NCI-H146 (cell line): ENCODE data around the gene TGM5.
"Not testable (repeated sequence)": the region's sequence is repeated elsewhere in the genome, so short reads cannot be mapped to it uniquely, and the experiment has no call there.

Experiments used
- DNase-seq: peaks from one replicate; lab custom pipeline; 2025; lab: John Stamatoyannopoulos, UW

The TGM5 gene

GRCh38 chr15:43246261-43246774 is 20.4 kb downstream of the TGM5 start:
- no peak for DNase-seq

- no peak for DNase-seq
Observed at GRCh38 chr15:43244092-43244491, 22.6 kb downstream of the TGM5 start.

GRCh38 chr15:43243020-43243645 is 23.6 kb downstream of the TGM5 start:
- DNase-seq = no peak

GRCh38 chr15:43242616-43243015 is 24.1 kb downstream of the TGM5 start:
- no peak for DNase-seq

GRCh38 chr15:43241100-43241499 is 25.6 kb downstream of the TGM5 start:
- no peak for DNase-seq

- DNase-seq = no peak
Observed at GRCh38 chr15:43239732-43240491, 26.8 kb downstream of the TGM5 start.

GRCh38 chr15:43238671-43239131 is 28.0 kb downstream of the TGM5 start:
- DNase-seq = no peak

GRCh38 chr15:43237842-43238470 is 28.8 kb downstream of the TGM5 start:
- DNase-seq = no peak

GRCh38 chr15:43235536-43235935 is 31.2 kb downstream of the TGM5 start:
- no peak for DNase-seq

GRCh38 chr15:43232289-43232874 is 34.3 kb downstream of the TGM5 start:
- DNase-seq = no peak

- DNase-seq = no peak
Observed at GRCh38 chr15:43230640-43231115, 36.0 kb downstream of the TGM5 start.

- no peak for DNase-seq
Observed at GRCh38 chr15:43229977-43230376, 36.8 kb downstream of the TGM5 start.

GRCh38 chr15:43226436-43227305 is 40.1 kb downstream of the TGM5 start:
- no peak for DNase-seq

GRCh38 chr15:43225950-43226255 is 40.8 kb downstream of the TGM5 start:
- DNase-seq = not testable (repeated sequence)

GRCh38 chr15:43225201-43225949 is 41.4 kb downstream of the TGM5 start:
- peak; percentile 43 for DNase-seq

GRCh38 chr15:43221422-43221821 is 45.3 kb downstream of the TGM5 start:
- no peak for DNase-seq

- no peak for DNase-seq
Observed at GRCh38 chr15:43220991-43221403, 45.7 kb downstream of the TGM5 start, which contains the start of gene EPB42. Gene EPB42, minus strand, starts transcription at chr15:43221018. Its CDS starts 193 bp downstream, at chr15:43220825.

- no peak for DNase-seq
Observed at GRCh38 chr15:43219929-43220928, 46.5 kb downstream of the TGM5 start.
